Stimulated activated naive CD4-positive, alpha-beta T cell (primary cell): ENCODE results near the gene SALL1.

Experiments
- DNase-seq, 6 experiments: peaks; one replicate each; lab custom pipeline; 2025; lab: John Stamatoyannopoulos, UW

SALL1 gene

GRCh38 chr16:51141106-51141505, 10.0 kb downstream of the SALL1 start:
- no peak for DNase-seq

DNA sequence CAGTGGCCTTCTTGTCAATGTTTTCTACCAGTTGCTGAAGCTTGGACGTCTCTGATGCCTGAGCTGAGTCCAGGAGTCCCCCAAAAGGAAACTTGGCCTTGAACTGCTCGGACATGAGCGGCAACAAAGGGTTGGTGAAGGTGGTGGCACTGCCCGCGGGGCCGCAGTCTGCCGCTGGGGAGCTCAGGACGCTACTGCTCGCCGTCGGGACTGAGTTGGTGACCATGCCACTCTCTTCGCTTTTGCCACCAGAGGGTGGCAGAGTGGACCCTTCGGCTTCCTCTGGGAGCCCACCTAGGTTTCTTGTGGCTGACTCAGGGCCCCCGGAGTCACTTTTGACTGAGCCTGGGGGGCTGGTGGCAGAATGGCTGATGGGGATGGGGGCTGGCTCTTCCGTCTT, 11.0 kb downstream of the SALL1 start:
- no peak for DNase-seq

DNA sequence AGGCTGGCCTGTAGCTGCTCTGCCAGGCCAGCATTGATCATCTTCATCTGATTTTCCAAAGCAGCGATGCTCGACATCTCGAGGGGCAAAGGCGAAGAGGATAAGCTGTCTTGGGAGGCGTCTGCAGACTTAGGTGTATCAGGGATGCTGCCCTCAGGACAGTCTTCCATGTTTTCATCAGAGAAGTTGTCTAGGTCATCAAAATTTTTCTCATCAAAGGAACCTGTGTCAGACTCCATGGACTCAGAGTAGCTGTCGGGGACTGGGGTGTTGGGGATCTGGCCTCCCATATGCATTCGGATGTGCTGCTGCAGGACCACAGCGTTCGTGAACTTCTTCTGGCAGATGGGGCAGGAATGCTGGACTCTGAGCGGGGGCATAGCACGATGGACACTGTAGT, 11.5 kb downstream of the SALL1 start:
- no peak for DNase-seq

DNA sequence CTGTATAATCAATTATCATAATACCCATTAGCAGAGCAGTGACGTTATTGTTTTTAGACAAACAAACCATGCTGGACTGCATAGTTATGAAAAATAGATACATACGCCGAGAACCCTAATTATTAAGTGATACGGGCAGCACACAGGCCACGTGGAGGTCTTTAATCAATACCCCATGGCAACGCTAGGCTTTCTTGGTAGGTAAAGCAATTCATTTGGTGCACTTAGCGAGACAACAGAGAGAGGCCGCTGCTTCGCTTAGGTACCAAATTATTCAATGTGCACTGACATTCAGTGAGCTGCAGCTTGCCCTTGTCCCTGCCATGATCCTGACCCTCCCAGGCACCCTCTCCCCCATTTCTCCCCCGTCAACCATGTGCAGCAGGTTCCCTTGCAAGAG, 12.9 kb downstream of the SALL1 start:
- no peak for DNase-seq

DNA sequence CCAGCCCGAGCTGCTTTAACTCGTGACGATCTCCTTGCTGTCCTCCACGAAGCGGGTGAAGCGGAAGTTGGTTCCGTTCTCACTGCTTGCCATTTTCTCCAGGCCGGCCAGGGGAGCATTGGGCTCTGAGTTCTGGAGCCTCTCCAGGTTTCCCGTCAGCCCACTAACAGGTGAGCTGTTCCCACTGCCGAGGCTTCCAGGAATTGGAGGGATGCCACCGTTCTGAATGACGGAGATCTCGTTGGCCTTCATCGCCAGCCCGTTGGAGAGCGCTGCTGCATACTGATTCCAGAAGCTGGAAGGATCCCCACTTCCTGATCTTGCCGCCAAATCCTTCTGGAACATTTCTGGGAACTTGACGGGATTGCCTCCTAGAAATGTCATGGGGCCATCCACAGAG, 14.0 kb downstream of the SALL1 start:
- no peak for DNase-seq

DNA sequence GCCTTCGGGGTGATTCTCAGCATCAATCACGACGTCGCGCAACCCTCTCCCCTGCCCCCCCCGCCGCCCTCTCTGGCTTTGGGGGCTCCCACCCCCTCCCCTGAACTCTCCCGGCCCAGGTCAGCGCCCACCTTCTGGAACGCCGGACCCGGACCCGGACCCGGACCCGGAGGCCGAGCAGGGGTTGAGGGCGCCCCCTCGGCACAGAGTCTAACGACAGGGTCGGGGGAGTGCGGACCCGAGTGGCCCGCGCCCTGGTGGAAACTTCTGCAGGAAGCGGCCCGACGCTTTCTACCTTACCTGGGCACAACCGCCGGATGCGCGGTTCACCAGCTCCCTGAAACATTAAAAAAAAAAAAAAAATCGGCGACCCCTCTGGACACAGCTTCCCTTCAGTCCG, 16.2 kb downstream of the SALL1 start:
- no peak for DNase-seq

- no peak for DNase-seq
Observed at GRCh38 chr16:51134269-51134812, 16.7 kb downstream of the SALL1 start.

- no peak for DNase-seq
Observed at GRCh38 chr16:51133688-51134087, 17.4 kb downstream of the SALL1 start.

DNA sequence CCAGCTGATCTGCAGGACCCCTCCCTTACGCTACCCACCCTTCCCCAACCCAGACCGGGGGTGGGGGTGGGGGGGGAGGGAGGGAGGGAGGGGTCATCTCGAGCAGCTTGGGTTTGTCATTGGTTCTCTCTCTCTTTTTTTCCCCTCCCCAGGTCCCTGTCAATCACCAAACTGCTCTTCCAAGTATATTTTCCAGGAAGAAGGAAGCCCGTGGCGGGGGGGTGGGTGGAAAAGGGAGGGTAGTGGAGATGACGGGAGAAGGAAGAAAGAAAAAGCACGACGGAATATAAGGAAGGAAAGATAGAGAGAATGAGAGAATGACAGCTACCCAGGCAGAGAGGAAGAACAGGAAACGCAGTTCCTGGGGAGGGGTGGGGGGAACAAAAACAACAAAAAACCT, 17.9 kb downstream of the SALL1 start:
- no peak for DNase-seq

GRCh38 chr16:51132490-51133115, 18.5 kb downstream of the SALL1 start:
- no peak for DNase-seq

DNA sequence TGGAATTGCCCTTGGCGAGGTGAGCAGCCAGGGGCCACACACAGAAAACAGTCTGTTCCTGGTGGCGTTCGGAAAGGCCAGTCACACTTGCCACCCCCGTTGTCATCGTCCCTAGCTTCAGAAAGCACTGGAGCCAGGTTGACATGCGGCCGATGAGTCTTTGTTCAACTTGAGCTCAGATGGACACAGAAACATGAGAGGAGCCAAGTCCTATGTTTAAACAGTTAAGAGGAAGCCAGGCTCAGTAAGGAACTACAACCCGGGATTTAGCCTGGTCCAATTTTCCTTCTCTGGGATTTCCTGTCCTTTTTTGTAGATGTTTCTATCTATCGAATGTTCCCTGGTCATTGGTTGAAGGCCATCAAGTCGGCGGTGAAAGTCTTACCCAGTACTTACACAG, 19.5 kb downstream of the SALL1 start:
- no peak for DNase-seq

- DNase-seq: no peak
Observed at GRCh38 chr16:51129105-51129504, 22.0 kb downstream of the SALL1 start.

GRCh38 chr16:51125992-51126391, 25.1 kb downstream of the SALL1 start:
- DNase-seq: no peak

DNA sequence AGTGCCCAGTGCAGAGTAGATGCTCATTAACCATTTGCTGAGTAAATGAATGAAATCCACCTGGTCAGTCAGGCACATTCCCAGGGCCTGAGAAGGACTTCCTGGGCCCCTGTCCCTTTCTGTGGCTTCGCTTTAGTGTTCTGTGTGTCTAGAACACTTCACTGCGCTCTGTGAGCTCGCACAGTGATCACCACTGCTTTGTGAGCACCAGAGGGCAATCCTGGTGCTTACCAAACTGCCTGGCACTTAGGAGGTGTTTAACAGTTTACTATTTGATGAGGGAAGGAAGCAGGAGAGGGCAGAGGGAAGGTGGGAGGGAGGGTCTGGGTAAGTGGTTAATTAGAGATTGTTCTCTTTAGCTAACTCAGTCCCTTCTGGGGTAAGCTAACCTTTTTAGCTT, 26.2 kb downstream of the SALL1 start:
- no peak for DNase-seq

DNA sequence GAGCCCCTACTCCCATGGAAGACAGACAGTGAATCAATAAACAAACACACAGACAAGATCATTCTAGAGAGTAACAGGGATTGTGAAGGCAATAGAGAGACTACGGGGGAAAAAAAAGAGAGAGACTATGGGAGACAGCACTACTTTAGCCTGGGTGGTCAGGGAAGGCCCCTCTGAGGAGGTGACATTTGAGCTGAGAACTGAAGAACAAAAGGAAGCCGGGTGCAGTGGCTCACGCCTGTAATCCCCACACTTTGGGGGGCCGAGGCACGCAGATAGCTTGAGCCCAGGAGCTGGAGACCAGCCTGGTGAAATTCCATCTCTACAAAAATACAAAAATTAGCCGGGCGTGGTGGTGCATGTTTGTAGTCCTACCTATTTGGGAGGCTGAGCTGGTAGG, 29.2 kb downstream of the SALL1 start:
- no peak for DNase-seq

GRCh38 chr16:51120730-51121347, 30.2 kb downstream of the SALL1 start:
- DNase-seq: no peak

DNA sequence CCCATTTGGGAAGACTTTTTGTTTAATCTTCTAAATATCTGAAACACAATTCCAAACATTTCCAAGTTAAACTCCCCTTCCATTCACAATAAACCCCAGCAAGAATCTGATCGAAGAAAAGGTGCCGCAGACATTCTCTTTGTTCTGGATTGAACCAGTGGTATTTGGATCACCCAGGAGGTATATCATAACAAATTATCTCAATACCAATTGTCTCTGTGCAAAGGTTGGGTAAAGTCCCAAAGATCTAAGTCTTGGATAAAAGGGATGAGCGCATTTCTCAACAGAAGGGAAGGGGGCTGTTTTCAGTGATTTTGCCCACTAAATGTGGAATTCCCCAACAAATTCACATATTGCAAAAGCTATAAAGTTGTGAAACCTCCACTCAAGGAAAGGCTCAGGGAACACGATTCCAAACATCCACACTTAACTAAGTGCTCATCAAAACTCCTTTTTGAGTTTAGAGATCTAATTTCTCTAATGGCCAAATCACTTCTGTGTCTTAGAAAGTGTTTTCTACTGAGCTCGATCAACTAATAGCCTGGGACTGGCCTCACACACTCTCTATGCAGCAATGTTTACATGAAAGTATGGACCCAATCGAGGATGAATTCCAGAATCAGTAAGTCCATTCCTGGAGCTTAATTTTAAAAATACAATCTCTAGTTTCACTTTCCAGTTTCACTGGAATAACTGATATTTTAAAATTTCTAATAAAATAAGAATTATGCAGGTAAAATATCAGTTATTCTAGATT, 30.9 kb downstream of the SALL1 start:
- DNase-seq: no peak

GRCh38 chr16:51119556-51119955, 31.5 kb downstream of the SALL1 start:
- no peak for DNase-seq

DNA sequence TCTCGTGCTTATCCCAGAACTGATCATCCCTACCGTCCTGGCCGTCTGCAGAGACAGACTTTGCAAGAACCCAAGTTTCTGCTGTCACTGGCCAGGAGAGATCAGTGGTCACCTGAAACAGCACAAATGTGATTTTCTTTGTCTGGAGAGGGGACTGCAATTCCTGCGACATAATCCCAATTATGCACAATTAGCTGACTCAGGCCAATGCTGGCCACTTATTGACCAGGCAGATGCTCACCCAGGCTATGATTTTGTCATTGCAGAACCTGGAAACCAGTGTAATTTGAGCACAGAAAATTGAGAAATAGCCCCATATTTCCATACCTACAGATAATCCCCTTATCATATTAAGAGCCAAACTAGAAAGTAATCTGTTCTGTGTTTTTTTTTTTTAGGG, 34.7 kb downstream of the SALL1 start:
- no peak for DNase-seq

- DNase-seq: no peak
Observed at GRCh38 chr16:51114382-51114781, 36.7 kb downstream of the SALL1 start.

GRCh38 chr16:51113236-51114125, 37.6 kb downstream of the SALL1 start:
- DNase-seq: no peak

DNA sequence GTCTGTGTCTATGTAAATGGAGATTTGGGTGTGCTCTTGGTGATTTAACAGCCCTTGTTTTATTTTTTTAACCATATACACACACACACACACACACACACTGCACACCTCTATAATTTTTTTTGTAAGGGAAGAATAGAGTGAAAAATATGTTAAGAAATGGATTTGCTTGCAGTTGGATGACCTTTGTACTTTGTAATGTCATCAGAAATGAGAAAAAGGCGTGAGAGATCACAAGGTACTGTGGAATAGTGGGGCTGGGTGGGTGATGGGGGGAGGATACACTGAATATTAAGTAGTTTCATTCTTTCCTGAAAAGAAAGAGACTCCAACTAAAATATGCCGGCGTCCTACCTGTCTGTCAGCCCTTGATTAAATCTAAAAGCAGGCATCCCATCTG, 38.7 kb downstream of the SALL1 start:
- no peak for DNase-seq
